ENCODE results near the gene CCDC50.

CCDC50 gene

DNA sequence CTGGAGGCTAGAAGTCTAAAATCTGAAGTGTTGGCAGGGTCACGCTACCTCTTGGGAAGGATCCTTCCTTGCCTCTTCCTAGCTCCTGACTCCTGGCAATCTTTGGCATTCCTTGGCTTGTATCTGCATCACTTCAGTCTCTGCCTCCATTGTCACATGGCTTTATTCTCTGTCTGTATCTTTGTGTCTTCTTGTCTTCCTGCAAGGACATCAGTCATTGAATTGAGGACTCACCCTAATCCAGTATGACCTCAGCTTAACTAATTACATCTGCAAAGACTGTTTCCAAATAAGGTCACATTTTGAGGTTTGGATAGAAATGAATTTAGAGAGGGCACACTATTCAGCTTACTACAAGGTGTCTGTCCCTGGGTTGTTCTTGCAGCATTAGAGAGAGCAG, 32.3 kb downstream of the CCDC50 start:
- Histone ChIP-seq H3K4me3 (ENCODE audit: low read length) (no peak overlapping the region), H3K36me3 (ENCODE audit: control insufficient read depth, insufficient read depth, low read length) (no peaks in the 10 kb centered on the region; the same call in 1 of the 2 replicates), H3K9me3 (ENCODE audit: control insufficient read depth, insufficient read depth, low read length) (no peaks in the 10 kb centered on the region), H3K4me1 (ENCODE audit: control insufficient read depth, insufficient read depth, low read length) (peaks cover 3% of the 10 kb centered on the region; the same call in 1 of the 2 replicates), H3K27me3 (ENCODE audit: control insufficient read depth, insufficient read depth, low read length) (no peaks in the 10 kb centered on the region), H3K27ac (ENCODE audit: low read length) (no peak overlapping the region)
- no CpG with 5 or more reads among the region's 1 CpG for WGBS (ENCODE audit: insufficient coverage, insufficient read length)
- no peak for DNase-seq (ENCODE audit: low read depth, low spot score)

DNA sequence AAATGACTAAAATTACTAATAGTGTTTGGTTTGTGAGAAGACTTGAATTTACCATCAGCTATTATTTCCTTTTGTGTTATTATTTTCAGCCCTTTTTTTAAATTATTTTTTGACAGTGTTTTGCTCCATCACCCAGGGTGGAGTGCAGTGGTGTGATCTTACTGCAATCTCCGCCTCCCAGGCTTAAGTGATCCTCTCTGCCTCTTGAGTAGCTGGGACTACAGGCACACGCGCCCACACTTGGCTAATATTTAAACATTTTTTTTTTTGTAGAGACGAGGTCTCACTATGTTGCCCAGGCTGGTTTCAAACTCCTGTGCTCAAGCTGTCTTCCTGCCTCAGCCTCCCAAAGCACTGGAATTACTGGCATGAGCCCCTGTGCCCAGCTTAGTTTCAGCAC, 32.8 kb downstream of the CCDC50 start:
- Histone ChIP-seq H3K27ac (ENCODE audit: low read length) (no peak overlapping the region), H3K4me3 (ENCODE audit: low read length) (no peak overlapping the region), H3K4me1 (ENCODE audit: control insufficient read depth, insufficient read depth, low read length) (peaks cover 3% of the 10 kb centered on the region; the same call in 1 of the 2 replicates), H3K27me3 (ENCODE audit: control insufficient read depth, insufficient read depth, low read length) (no peaks in the 10 kb centered on the region), H3K9me3 (ENCODE audit: control insufficient read depth, insufficient read depth, low read length) (no peaks in the 10 kb centered on the region), H3K36me3 (ENCODE audit: control insufficient read depth, insufficient read depth, low read length) (no peaks in the 10 kb centered on the region; the same call in 1 of the 2 replicates)
- WGBS (ENCODE audit: insufficient coverage, insufficient read length), result no CpG with 5 or more reads among the region's 4 CpGs
- DNase-seq (ENCODE audit: low read depth, low spot score), result no peak

DNA sequence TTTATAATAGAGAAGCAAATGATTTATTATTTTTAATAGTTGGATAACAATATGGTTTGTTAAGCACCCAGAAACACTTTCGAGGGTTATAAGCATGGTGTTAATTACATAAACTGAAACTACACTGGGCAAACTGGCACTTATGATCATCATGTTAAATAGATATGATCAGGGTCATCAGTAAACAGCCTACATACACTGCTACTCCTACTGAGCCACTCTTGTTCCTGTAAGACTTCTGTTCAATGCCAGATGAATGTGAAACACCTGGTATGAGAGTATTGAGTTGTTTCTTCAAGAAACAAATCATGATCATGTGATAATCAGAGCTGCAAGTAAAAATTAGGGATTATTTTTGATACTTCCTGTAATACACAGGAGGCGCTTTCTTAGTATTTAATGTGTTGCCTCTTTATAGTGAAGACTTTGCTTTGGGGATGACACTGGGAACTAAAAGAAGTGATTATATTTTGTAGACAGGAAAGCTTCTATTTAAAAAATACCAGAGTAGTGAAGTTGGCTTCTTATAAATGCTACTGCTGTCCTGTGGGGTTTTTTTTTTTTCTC, 33.4 kb downstream of the CCDC50 start:
- H3K27me3 ChIP-seq (ENCODE audit: control insufficient read depth, insufficient read depth, low read length), result no peaks in the 10 kb centered on the region
- no peaks in the 10 kb centered on the region; the same call in 1 of the 2 replicates for H3K36me3 ChIP-seq (ENCODE audit: control insufficient read depth, insufficient read depth, low read length)
- H3K4me1 ChIP-seq (ENCODE audit: control insufficient read depth, insufficient read depth, low read length), result peaks cover 3% of the 10 kb centered on the region; the same call in 1 of the 2 replicates
- no peaks in the 10 kb centered on the region for H3K9me3 ChIP-seq (ENCODE audit: control insufficient read depth, insufficient read depth, low read length)
- H3K4me3 ChIP-seq (ENCODE audit: low read length), result no peak overlapping the region
- H3K27ac ChIP-seq (ENCODE audit: low read length), result no peak overlapping the region
- DNase-seq (ENCODE audit: low read depth, low spot score), result no peak
- no CpG with 5 or more reads among the region's 2 CpGs for WGBS (ENCODE audit: insufficient coverage, insufficient read length)

DNA sequence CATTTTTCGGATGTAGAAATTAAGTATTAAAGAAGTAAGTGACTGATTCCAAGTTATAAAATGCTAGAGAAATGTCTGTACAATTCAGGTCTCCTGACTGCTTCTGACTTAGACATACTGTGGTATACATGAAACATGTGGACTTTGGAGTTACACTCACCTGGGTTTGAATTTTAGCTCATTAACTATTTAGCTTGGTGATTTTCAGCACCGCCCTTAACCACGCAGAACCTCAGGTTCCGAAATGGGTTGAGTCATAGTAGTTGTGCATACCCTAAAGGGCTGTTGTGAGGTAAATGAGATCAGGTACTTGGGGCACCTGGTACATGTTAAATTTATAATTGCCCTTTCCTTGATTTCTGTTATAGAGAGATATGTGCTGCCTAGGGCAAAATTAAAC, 34.0 kb downstream of the CCDC50 start:
- Histone ChIP-seq H3K27ac (ENCODE audit: low read length) (no peak overlapping the region), H3K9me3 (ENCODE audit: control insufficient read depth, insufficient read depth, low read length) (no peaks in the 10 kb centered on the region), H3K4me1 (ENCODE audit: control insufficient read depth, insufficient read depth, low read length) (peaks cover 3% of the 10 kb centered on the region; the same call in 1 of the 2 replicates), H3K36me3 (ENCODE audit: control insufficient read depth, insufficient read depth, low read length) (no peaks in the 10 kb centered on the region; the same call in 1 of the 2 replicates), H3K27me3 (ENCODE audit: control insufficient read depth, insufficient read depth, low read length) (no peaks in the 10 kb centered on the region), H3K4me3 (ENCODE audit: low read length) (no peak overlapping the region)
- DNase-seq (ENCODE audit: low read depth, low spot score), result no peak
- no CpG with 5 or more reads among the region's 4 CpGs for WGBS (ENCODE audit: insufficient coverage, insufficient read length)

DNA sequence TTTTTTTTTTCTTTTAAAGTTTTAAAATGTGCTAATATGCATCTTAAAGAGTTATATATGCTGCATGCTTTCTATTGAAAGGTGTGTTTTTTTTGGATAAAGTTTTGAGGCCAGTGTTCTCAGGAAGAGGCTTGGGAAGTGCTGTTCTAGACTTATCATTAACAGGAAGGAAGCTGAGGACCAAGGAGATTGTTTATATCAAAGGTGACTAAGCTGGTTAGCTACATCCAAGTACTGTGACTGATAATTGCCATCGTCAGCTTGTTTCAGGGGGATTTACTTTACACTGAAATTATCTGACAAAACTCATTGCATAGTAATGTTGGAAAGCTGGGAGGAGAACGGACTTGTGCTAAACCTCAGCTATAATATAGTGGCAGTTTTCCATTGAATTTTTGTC, 37.5 kb downstream of the CCDC50 start:
- no CpG with 5 or more reads among the region's 2 CpGs for WGBS (ENCODE audit: insufficient coverage, insufficient read length)
- Histone ChIP-seq H3K27ac (ENCODE audit: low read length) (no peak overlapping the region), H3K27me3 (ENCODE audit: control insufficient read depth, insufficient read depth, low read length) (no peaks in the 10 kb centered on the region), H3K9me3 (ENCODE audit: control insufficient read depth, insufficient read depth, low read length) (no peaks in the 10 kb centered on the region), H3K4me3 (ENCODE audit: low read length) (no peak overlapping the region), H3K36me3 (ENCODE audit: control insufficient read depth, insufficient read depth, low read length) (no peaks in the 10 kb centered on the region), H3K4me1 (ENCODE audit: control insufficient read depth, insufficient read depth, low read length) (peaks cover under 1% of the 10 kb centered on the region; the same call in 1 of the 2 replicates)
- DNase-seq (ENCODE audit: low read depth, low spot score), result no peak

DNA sequence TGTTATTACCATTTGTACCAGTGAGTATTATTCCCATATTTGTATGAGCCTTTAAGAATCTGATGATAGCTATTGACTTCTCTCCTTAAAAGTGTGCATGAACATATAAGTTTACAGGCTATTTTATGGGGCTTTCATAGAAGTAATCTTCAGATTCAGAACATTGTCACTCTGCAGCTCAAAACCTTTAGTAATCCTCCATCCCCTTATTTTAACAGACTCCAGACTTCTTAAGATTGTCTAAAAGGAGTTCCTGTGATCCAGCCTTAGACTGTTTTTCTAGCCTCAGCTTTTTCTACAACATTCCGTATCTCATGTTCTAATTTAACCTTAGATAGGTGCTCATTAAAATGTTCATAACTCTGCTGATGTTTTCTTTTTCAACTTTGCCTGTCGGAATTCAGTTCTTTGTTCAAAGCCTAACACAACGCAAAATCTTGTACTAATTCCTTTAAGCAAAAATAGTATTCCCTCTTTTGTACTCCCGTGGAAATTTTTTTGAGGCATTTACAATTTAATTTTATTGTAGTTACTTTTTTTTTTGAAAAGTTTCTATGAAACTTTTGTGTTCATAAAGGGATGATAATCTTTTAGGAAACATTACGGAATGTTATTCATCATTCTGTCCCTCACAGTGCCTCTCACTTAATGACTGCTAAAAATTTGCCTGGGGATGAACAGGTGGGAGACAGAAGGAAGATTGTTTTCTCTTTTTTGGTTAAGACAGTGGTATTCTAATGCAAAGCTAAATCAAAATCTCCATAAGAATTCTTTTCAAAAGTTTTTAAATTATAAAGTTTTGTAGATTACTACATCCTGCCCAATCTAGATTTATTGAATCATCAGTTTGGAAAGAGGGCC, 39.8 kb downstream of the CCDC50 start:
- H3K4me3 ChIP-seq (ENCODE audit: low read length), result no peak overlapping the region
- H3K36me3 ChIP-seq (ENCODE audit: control insufficient read depth, insufficient read depth, low read length), result no peaks in the 10 kb centered on the region
- WGBS (ENCODE audit: insufficient coverage, insufficient read length), result no CpG with 5 or more reads among the region's 5 CpGs
- no peaks in the 10 kb centered on the region for H3K4me1 ChIP-seq (ENCODE audit: control insufficient read depth, insufficient read depth, low read length)
- DNase-seq (ENCODE audit: low read depth, low spot score), result no peak
- no peaks in the 10 kb centered on the region for H3K9me3 ChIP-seq (ENCODE audit: control insufficient read depth, insufficient read depth, low read length)
- no peaks in the 10 kb centered on the region for H3K27me3 ChIP-seq (ENCODE audit: control insufficient read depth, insufficient read depth, low read length)
- H3K27ac ChIP-seq (ENCODE audit: low read length), result no peak overlapping the region

DNA sequence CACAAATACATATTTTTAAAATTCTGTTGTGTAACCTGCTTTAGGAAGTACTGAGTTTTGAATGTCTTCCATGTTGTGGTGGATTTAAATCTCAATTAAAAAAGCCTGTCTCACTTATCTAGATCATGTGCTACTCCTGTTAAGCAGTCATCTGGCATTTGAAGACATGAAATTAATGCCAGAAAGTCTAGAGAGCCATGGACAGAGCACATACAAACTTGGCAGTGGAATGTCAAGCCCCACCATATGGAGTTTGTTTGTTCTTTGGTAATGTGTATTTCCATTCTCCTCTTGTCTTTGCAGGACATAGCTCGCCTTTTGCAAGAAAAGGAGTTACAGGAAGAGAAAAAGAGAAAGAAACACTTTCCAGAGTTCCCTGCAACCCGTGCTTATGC, 40.4 kb downstream of the CCDC50 start:
- no peaks in the 10 kb centered on the region for H3K36me3 ChIP-seq (ENCODE audit: control insufficient read depth, insufficient read depth, low read length)
- no peak overlapping the region for H3K27ac ChIP-seq (ENCODE audit: low read length)
- DNase-seq (ENCODE audit: low read depth, low spot score), result no peak
- H3K27me3 ChIP-seq (ENCODE audit: control insufficient read depth, insufficient read depth, low read length), result no peaks in the 10 kb centered on the region
- no CpG with 5 or more reads among the region's 2 CpGs for WGBS (ENCODE audit: insufficient coverage, insufficient read length)
- H3K4me1 ChIP-seq (ENCODE audit: control insufficient read depth, insufficient read depth, low read length), result no peaks in the 10 kb centered on the region
- H3K9me3 ChIP-seq (ENCODE audit: control insufficient read depth, insufficient read depth, low read length), result no peaks in the 10 kb centered on the region
- no peak overlapping the region for H3K4me3 ChIP-seq (ENCODE audit: low read length)

DNA sequence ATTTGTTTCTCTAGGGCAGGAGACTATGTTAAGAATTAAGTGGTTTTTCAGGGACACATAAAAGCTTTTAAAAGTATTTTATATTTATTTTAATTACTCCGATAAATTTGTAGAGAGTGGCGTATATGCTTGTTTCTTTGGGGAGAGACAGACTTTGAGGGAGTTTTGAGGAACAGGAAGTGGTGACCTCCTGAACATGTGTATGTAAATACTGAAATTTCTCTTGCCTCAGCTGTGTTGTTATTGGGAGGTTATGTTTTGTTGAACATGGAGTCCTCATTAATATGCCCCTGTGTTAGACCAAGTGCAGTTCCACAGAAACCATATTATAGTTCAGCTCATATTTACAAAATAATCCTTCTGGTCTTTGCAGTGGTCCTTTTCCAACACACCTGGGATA, 42.9 kb downstream of the CCDC50 start:
- H3K27me3 ChIP-seq (ENCODE audit: control insufficient read depth, insufficient read depth, low read length), result no peaks in the 10 kb centered on the region
- H3K36me3 ChIP-seq (ENCODE audit: control insufficient read depth, insufficient read depth, low read length), result 0 out of 2 replicates have a peak, but pooled peaks cover 2% of the 10 kb centered on the region
- no peaks in the 10 kb centered on the region for H3K4me1 ChIP-seq (ENCODE audit: control insufficient read depth, insufficient read depth, low read length)
- WGBS (ENCODE audit: insufficient coverage, insufficient read length), result 100% methylated on average over 2 of the region's 2 CpGs
- no peak for DNase-seq (ENCODE audit: low read depth, low spot score)
- H3K27ac ChIP-seq (ENCODE audit: low read length), result no peak overlapping the region
- no peaks in the 10 kb centered on the region for H3K9me3 ChIP-seq (ENCODE audit: control insufficient read depth, insufficient read depth, low read length)
- no peak overlapping the region for H3K4me3 ChIP-seq (ENCODE audit: low read length)

DNA sequence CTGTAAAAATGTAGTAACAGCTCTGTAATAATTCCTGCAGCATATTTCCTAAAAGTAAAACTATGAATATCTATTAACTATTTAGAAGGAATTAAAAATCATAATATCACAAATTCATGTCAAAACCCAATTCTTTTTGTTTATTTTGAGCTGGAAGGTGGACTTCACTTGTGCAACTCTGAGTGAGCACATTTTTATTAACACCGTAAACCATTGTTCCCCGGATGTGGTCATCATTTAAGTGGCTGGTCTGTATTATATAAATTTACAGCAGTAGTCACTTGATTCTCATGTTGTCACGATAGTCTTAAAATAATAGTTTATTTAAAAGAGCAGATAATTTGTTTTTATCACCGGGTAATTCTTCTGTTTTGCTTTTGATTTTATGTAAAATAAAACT, 44.1 kb downstream of the CCDC50 start:
- H3K4me1 ChIP-seq (ENCODE audit: control insufficient read depth, insufficient read depth, low read length), result no peaks in the 10 kb centered on the region
- H3K4me3 ChIP-seq (ENCODE audit: low read length), result no peak overlapping the region
- no peak for DNase-seq (ENCODE audit: low read depth, low spot score)
- no peaks in the 10 kb centered on the region for H3K9me3 ChIP-seq (ENCODE audit: control insufficient read depth, insufficient read depth, low read length)
- WGBS (ENCODE audit: insufficient coverage, insufficient read length), result no CpG with 5 or more reads among the region's 4 CpGs
- H3K27me3 ChIP-seq (ENCODE audit: control insufficient read depth, insufficient read depth, low read length), result no peaks in the 10 kb centered on the region
- H3K36me3 ChIP-seq (ENCODE audit: control insufficient read depth, insufficient read depth, low read length), result 0 out of 2 replicates have a peak, but pooled peaks cover 2% of the 10 kb centered on the region
- H3K27ac ChIP-seq (ENCODE audit: low read length), result no peak overlapping the region

DNA sequence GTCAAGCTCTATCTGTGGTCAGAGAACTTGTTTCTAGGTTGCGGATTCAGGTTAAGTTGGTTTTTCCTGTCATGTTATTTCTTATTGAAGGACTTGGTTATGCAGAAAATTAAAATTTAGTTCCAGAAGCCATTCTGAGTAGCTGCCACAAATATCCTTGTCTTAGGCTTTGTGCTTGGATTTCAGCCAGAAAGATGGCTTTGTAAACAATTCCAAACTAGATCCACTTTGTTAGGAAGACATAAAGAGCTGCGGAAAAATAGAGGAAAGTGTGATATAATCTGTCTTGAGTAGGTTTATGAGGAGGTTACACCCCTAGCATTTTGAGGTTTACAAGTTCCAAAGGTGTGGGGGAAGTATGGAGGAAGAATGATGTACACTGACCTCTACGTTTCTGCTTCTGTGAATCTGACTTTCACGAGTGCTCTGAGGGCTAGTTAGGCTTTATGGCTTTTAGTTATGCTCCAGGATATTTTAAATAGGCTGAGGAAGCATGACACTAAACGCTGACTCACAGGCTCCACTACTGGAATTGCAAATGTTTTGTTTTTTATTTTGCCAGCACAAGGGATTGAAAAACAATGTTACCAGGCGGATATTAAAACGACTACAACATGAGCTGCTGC, 47.4 kb downstream of the CCDC50 start:
- Histone ChIP-seq H3K27me3 (ENCODE audit: control insufficient read depth, insufficient read depth, low read length) (no peaks in the 10 kb centered on the region), H3K36me3 (ENCODE audit: control insufficient read depth, insufficient read depth, low read length) (0 out of 2 replicates have a peak, but pooled peaks cover 2% of the 10 kb centered on the region), H3K27ac (ENCODE audit: low read length) (no peak overlapping the region), H3K4me3 (ENCODE audit: low read length) (no peak overlapping the region), H3K4me1 (ENCODE audit: control insufficient read depth, insufficient read depth, low read length) (no peaks in the 10 kb centered on the region), H3K9me3 (ENCODE audit: control insufficient read depth, insufficient read depth, low read length) (no peaks in the 10 kb centered on the region)
- DNase-seq (ENCODE audit: low read depth, low spot score), result no peak
- no CpG with 5 or more reads among the region's 7 CpGs for WGBS (ENCODE audit: insufficient coverage, insufficient read length)

Data from iPS DF 6.9 (cell line).